ENCODE measurements around the gene CUX1.

Gene CUX1

DNA sequence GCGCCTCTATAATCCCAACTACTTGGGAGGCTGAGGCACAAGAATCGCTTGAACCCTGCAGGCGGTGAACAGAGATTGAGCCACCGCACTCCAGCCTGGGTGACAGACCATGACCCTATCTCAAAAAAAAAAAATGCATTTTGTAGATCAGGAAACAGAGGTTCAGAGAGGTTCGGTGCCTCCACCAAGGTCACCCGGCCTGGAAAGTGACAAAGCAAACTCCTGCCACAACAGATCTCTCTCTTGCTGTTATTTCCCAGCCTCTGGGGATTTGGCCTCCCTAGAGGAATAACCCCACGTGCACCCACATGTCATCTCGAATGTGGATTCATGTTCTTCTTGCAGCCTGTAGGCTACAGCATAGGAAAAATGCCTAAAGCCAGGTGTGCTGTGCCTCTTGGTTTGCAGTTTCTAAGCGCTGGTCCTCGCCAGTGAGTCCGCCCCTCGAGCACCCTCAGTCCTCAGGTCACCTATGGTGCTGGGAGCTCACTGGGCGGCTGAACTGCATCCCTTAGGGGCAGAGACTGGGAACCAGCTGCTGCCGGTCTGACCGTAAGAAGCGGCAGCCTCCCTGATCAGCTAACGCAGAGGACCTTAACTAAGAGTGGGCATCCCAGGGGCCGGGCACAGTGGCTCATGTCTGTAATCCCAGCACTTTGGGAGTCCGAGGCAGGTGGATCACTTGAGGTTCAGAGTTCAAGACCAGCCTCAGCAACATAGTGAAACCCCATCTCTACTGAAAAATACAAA lies 417.6 kb downstream of the CUX1 start:
- DNase-seq (ENCODE audit: low read depth) = no peak
- TF ChIP-seq, protein P1, sequence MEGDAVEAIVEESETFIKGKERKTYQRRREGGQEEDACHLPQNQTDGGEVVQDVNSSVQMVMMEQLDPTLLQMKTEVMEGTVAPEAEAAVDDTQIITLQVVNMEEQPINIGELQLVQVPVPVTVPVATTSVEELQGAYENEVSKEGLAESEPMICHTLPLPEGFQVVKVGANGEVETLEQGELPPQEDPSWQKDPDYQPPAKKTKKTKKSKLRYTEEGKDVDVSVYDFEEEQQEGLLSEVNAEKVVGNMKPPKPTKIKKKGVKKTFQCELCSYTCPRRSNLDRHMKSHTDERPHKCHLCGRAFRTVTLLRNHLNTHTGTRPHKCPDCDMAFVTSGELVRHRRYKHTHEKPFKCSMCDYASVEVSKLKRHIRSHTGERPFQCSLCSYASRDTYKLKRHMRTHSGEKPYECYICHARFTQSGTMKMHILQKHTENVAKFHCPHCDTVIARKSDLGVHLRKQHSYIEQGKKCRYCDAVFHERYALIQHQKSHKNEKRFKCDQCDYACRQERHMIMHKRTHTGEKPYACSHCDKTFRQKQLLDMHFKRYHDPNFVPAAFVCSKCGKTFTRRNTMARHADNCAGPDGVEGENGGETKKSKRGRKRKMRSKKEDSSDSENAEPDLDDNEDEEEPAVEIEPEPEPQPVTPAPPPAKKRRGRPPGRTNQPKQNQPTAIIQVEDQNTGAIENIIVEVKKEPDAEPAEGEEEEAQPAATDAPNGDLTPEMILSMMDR (IDR thresholded peaks at IDR 0.05; ENCODE audit: low read depth, low read length, missing control alignments) = no peak
- no peak overlapping the region for H3K4me3 ChIP-seq (ENCODE audit: low read depth, low read length)

DNA sequence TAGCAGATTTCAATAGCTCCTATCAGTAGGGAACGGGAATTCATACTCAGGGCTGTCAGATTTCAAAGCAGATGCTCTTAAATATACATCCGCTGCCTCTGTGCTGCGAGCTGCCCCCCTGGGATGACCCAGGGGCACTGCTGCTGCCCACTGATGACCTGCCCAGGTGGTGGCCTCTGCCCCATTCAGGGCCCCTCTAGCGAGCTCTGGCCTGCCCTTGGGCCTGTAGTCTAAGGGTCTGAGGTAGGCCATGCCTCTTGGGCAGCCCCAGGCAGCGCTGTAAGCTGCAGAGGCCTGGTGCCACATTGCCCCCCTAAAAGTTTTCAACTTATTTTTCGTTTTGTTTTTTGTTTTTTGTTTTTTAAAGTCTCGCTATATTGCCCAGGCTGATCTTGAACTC lies 418.7 kb downstream of the CUX1 start:
- DNase-seq (ENCODE audit: low read depth) = no peak
- TF ChIP-seq, protein P1 (IDR thresholded peaks at IDR 0.05; ENCODE audit: low read depth, low read length, missing control alignments) = no peak

DNA sequence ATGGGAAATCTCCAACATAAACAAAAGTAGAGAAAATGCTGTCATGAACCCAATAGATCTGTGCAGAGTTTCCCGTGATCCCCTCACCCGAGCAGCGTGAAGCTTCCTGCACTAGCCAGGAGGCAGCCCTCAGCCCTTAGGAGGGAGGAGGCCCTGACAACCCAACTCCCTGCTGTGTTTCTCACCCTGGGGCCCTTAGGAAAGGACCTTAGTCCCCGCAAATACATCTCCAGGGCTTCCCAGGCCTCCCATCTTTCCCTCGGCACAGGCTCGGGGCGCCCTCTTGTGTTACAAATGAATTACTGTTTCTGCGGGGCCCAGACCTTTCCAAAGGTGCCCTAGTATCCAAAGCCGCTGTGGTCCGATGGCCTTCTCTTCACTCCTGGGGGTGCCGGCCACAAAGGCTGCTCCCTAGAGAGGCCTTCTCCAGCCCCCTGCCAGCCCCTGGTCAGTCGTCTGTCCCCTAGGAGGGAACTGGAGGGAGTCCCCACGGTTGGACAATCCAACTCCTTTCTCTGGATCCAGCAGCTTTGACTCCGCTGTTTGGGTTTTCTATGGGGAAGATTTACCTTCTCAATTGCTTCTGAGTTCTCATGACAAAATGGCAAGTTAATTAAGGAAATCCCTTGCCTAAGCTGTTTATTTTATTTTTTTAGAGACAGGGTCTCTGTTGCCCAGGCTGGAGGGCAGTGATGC lies 419.3 kb downstream of the CUX1 start:
- TF ChIP-seq, protein P1 (IDR thresholded peaks at IDR 0.05; ENCODE audit: low read depth, low read length, missing control alignments) = peak; percentile 75
- no peak for DNase-seq (ENCODE audit: low read depth)
- no peak overlapping the region for H3K4me3 ChIP-seq (ENCODE audit: low read depth, low read length)

More for the DNA sequence above, 418.7 kb downstream of the CUX1 start:
- H3K4me3 ChIP-seq (ENCODE audit: low read depth, low read length) = no peak overlapping the region

DNA sequence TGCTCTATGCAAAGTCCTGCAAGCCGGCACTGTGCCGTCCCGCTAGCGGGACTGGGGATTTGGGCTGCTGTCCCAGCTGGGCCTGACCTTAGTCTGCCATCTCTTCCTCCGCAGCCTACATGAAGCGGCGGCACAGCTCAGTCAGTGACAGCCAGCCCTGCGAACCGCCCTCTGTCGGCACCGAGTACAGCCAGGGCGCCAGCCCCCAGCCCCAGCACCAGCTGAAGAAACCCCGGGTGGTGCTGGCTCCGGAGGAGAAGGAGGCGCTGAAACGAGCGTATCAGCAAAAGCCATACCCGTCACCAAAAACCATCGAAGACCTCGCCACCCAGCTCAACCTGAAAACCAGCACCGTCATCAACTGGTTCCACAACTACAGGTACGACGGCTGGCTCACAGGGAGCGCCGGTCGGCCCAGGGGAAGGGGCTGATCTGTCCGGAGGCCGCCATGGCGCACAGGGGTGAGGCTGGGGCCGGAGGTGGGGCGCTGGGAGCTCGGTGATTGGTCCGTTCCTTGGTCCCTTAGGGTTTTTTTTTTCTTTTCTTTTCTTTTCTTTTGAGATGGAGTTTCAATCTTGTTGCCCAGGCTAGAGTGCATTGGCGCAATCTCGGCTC lies 421.9 kb downstream of the CUX1 start:
- H3K4me3 ChIP-seq (ENCODE audit: low read depth, low read length) = no peak overlapping the region
- no peak for DNase-seq (ENCODE audit: low read depth)
- TF ChIP-seq, protein P1 (IDR thresholded peaks at IDR 0.05; ENCODE audit: low read depth, low read length, missing control alignments) = no peak

DNA sequence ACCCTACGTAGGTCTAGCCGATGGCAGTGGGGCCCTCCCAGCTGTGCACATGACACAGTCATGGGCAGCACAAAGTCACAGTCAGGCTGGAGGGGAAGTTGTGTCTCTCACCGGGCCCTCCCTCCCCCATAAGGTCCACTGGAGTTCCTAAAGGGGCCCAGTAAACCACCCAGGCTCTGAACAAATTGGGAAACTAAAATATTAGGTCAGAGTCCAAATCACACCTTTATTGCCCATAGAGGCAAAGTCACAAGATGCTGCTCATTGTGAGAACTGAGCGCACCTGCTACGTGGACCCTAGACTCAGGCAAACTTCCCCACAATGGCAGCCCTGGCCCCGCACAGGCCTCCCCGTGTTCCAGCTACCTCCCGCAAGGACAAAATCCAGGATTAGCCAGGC lies 424.0 kb downstream of the CUX1 start:
- H3K4me3 ChIP-seq (ENCODE audit: low read depth, low read length) = no peak overlapping the region
- DNase-seq (ENCODE audit: low read depth) = no peak
- TF ChIP-seq, protein P1 (IDR thresholded peaks at IDR 0.05; ENCODE audit: low read depth, low read length, missing control alignments) = no peak

DNA sequence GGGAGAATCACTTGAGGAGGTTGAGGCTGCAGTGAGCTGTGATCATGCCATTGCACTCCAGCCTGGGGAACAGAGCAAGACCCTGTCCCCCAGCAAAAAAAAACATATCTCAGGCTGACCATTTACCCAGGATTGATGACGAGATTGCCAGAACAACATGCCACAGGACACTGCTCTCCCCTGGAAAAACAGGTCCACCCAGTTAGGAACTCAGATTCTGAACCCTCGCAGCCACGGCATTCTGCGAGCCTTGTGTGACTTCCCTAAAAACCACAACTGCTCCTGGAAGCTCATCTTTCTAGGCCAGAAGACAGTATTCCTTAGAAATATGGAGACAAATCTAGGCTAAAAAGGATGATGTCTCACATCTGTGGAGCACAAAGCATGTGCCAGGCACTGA lies 427.2 kb downstream of the CUX1 start:
- TF ChIP-seq, protein P1 (IDR thresholded peaks at IDR 0.05; ENCODE audit: low read depth, low read length, missing control alignments) = no peak
- no peak for DNase-seq (ENCODE audit: low read depth)
- no peak overlapping the region for H3K4me3 ChIP-seq (ENCODE audit: low read depth, low read length)

All from GM12864 (cell line).